22Rv1 (cell line): Measurements from ENCODE around the gene SVIL.
"Not testable (repeated sequence)": the region's sequence is repeated elsewhere in the genome, so short reads cannot be mapped to it uniquely, and the experiment has no call there.

ENCODE experiments used
- H3K27ac ChIP-seq: fragments of 450-650 bp; 2 replicates; pipeline ENCODE4 v1.5.1; 2017
- CTCF ChIP-seq: fragments of 450-650 bp; IDR thresholded peaks from 2 replicates; pipeline ENCODE4 v1.5.1; 2017; ENCODE audit warnings: mild to moderate bottlenecking
- ZFX ChIP-seq: fragments of 450-650 bp; IDR thresholded peaks from 2 replicates; pipeline ENCODE4 v1.6.1; 2017; ENCODE audit warnings: antibody characterized with exemption, borderline replicate concordance

The SVIL gene

GRCh38 chr10:29575098-29575455 is 59.7 kb downstream of the SVIL start:
- no peak overlapping the region for H3K27ac ChIP-seq
- no peak for TF ChIP-seq ZFX
- no peak for TF ChIP-seq CTCF

- H3K27ac ChIP-seq = not testable (repeated sequence)
Observed at GRCh38 chr10:29574212-29575097, 60.3 kb downstream of the SVIL start.

GRCh38 chr10:29570248-29570647 is 64.5 kb downstream of the SVIL start:
- H3K27ac ChIP-seq = not testable (repeated sequence)

GRCh38 chr10:29569795-29570194 is 65.0 kb downstream of the SVIL start:
- no peak overlapping the region for H3K27ac ChIP-seq
- TF ChIP-seq ZFX = no peak
- TF ChIP-seq CTCF = no peak

GRCh38 chr10:29567003-29567402 is 67.8 kb downstream of the SVIL start:
- TF ChIP-seq ZFX (no peak), CTCF (no peak)
- no peak overlapping the region for H3K27ac ChIP-seq

GRCh38 chr10:29566209-29566608 is 68.6 kb downstream of the SVIL start:
- not testable (repeated sequence) for H3K27ac ChIP-seq

- H3K27ac ChIP-seq = no peak overlapping the region
- TF ChIP-seq ZFX (no peak), CTCF (no peak)
Observed at GRCh38 chr10:29563420-29564035, 71.2 kb downstream of the SVIL start.

- not testable (repeated sequence) for H3K27ac ChIP-seq
Observed at GRCh38 chr10:29563006-29563405, 71.8 kb downstream of the SVIL start.

GRCh38 chr10:29559996-29560395 is 74.8 kb downstream of the SVIL start:
- no peak for TF ChIP-seq CTCF
- TF ChIP-seq ZFX = no peak
- H3K27ac ChIP-seq = no peak overlapping the region
